ENCODE measurements around the gene CA11.

GRCh38 chr19:48681127-48681470 lies 35.1 kb upstream of the CA11 start:
- TF ChIP-seq POLR2A (IDR thresholded peaks at IDR 0.05) (no peak), CTCF (IDR thresholded peaks at IDR 0.05) (no peak)
